IMR-90 (cell line): ENCODE results near the gene PDGFD. TPM values are rescaled to one million over a fixed set of nuclear protein-coding genes. Genes with fewer than 3 reads are reported as not detected.

Experiments used
- ATAC-seq: fragments of 200-7000 bp; cut with Tn5 transposase; 2 replicates; pipeline ENCODE4 v1.9.1; 2020; ENCODE audit warnings: low read depth, mild to moderate bottlenecking, moderate library complexity
- BruUV-seq: library from RNA; stranded (reverse); fragments of 400-500 nt; replicated peaks from 2 replicates; lab custom pipeline; 2021; lab: Mats Ljungman, UMichigan
- CTCF ChIA-PET: fragments of 300-600 bp; formaldehyde crosslinking; extraction: SDS; loops from one replicate; lab custom pipeline; 2021; ENCODE audit warnings: antibody characterized with exemption; lab: Yijun Ruan, JAX
- POLR2A ChIA-PET: fragments of 300-600 bp; sonication (Branson Sonifier 250); formaldehyde crosslinking; loops from one replicate; lab custom pipeline; 2022; ENCODE audit warnings: antibody characterized with exemption; ENCODE audit not compliant: unreplicated experiment; lab: Charles Lee
- DNase-seq: peaks from one replicate; pipeline ENCODE4 v3.0.0; 2013
- H2AFZ ChIP-seq: replicated peaks from 2 replicates; pipeline ENCODE3; 2013; ENCODE audit warnings: low read length, mild to moderate bottlenecking; ENCODE audit not compliant: poor library complexity
- H2AK5ac ChIP-seq: 2 replicates; pipeline ENCODE4 v1.6.1; 2013; ENCODE audit warnings: low read depth, low read length, inconsistent platforms
- H2AK9ac ChIP-seq: replicated peaks from 2 replicates; pipeline ENCODE3; 2013; ENCODE audit warnings: mild to moderate bottlenecking, low read depth, low read length, moderate library complexity; ENCODE audit not compliant: poor library complexity
- H2BK120ac ChIP-seq: 2 replicates; pipeline ENCODE4 v1.6.1; 2013; ENCODE audit warnings: low read depth, low read length, inconsistent platforms
- H2BK15ac ChIP-seq: 3 replicates; pipeline ENCODE4 v1.6.1; 2013; ENCODE audit warnings: low read depth, low read length, inconsistent platforms
- H2BK20ac ChIP-seq: 2 replicates; pipeline ENCODE4 v1.6.1; 2013; ENCODE audit warnings: low read depth, mild to moderate bottlenecking, inconsistent platforms, low read length, moderate library complexity
- H2BK5ac ChIP-seq: 2 replicates; pipeline ENCODE4 v1.6.1; 2013; ENCODE audit warnings: mild to moderate bottlenecking, low read depth, low read length, inconsistent platforms; ENCODE audit not compliant: poor library complexity, severe bottlenecking
- H3K14ac ChIP-seq: replicated peaks from 2 replicates; pipeline ENCODE4 v1.6.1; 2013; ENCODE audit warnings: low read depth, low read length, inconsistent platforms
- H3K18ac ChIP-seq: 2 replicates; pipeline ENCODE4 v1.6.1; 2013; ENCODE audit warnings: low read depth, low read length, control low read depth
- H3K23ac ChIP-seq: 2 replicates; pipeline ENCODE4 v1.6.1; 2013; ENCODE audit warnings: low read depth, low read length, inconsistent platforms
- H3K27ac ChIP-seq: 2 replicates; pipeline ENCODE4 v1.5.1; 2013; ENCODE audit warnings: mild to moderate bottlenecking, control low read depth, low read length; ENCODE audit not compliant: insufficient read depth
- H3K27me3 ChIP-seq: 2 replicates; pipeline ENCODE4 v1.6.1; 2013; ENCODE audit warnings: low read length; ENCODE audit not compliant: control insufficient read depth, insufficient read depth
- H3K36me3 ChIP-seq: 2 replicates; pipeline ENCODE4 v1.6.1; 2013; ENCODE audit warnings: low read length, mixed read lengths; ENCODE audit not compliant: control insufficient read depth, insufficient read depth
- H3K4ac ChIP-seq: 2 replicates; pipeline ENCODE4 v1.6.1; 2013; ENCODE audit warnings: low read depth, low read length, inconsistent platforms
- H3K4me1 ChIP-seq: 2 replicates; pipeline ENCODE4 v1.6.1; 2013; ENCODE audit warnings: low read length, mixed read lengths; ENCODE audit not compliant: control insufficient read depth, insufficient read depth
- H3K4me2 ChIP-seq: 2 replicates; pipeline ENCODE4 v1.6.1; 2013; ENCODE audit warnings: low read depth, mild to moderate bottlenecking, control low read depth, low read length, moderate library complexity
- H3K4me3 ChIP-seq: 2 replicates; pipeline ENCODE4 v1.5.1; 2013; ENCODE audit warnings: low read depth, mild to moderate bottlenecking, control low read depth, low read length, moderate library complexity; ENCODE audit not compliant: insufficient read depth
- H3K56ac ChIP-seq: 2 replicates; pipeline ENCODE4 v1.6.1; 2013; ENCODE audit warnings: low read length, inconsistent platforms; ENCODE audit not compliant: insufficient read depth; ENCODE audit errors: extremely low read depth
- H3K79me1 ChIP-seq, 2 experiments: 2 replicates each; pipeline ENCODE4 v1.6.1; 2013; ENCODE audit warnings: low read length in 2 of 2, inconsistent platforms in 1 of 2, low read depth in 1 of 2
- H3K9ac ChIP-seq: 2 replicates; pipeline ENCODE4 v1.6.1; 2013; ENCODE audit warnings: low read depth, low read length, control low read depth
- H3K9me1 ChIP-seq: 2 replicates; pipeline ENCODE4 v1.6.1; 2013; ENCODE audit warnings: low read length, inconsistent platforms; ENCODE audit not compliant: insufficient read depth
- H3K9me3 ChIP-seq: 2 replicates; pipeline ENCODE4 v1.6.1; 2013; ENCODE audit warnings: low read length; ENCODE audit not compliant: control insufficient read depth, insufficient read depth
- H4K20me1 ChIP-seq: 2 replicates; pipeline ENCODE4 v1.6.1; 2013; ENCODE audit warnings: low read length, inconsistent platforms; ENCODE audit not compliant: insufficient read depth
- H4K5ac ChIP-seq: 2 replicates; pipeline ENCODE4 v1.6.1; 2013; ENCODE audit warnings: mild to moderate bottlenecking, low read depth, low read length, control low read depth
- H4K8ac ChIP-seq, 2 experiments: 2 replicates each; pipeline ENCODE4 v1.6.1; 2013; ENCODE audit warnings: low read depth in 2 of 2, low read length in 2 of 2, control low read depth in 1 of 2, inconsistent platforms in 1 of 2
- H4K91ac ChIP-seq: 2 replicates; pipeline ENCODE4 v1.6.1; 2013; ENCODE audit warnings: low read depth, low read length, inconsistent platforms; ENCODE audit not compliant: insufficient read depth
- FOS ChIP-seq: fragments of 150-350 bp; IDR thresholded peaks from 2 replicates; pipeline ENCODE4 v1.6.1; 2016; ENCODE audit warnings: low read depth, low read length
- WGBS, 2 experiments: methylation state at CpG; one replicate each; pipeline versions ENCODE4 v1.1.5 to v1.1.7; 2013; ENCODE audit warnings: missing lambda C conversion rate in 2 of 2; ENCODE audit not compliant: insufficient read length in 1 of 2; ENCODE audit errors: extremely low coverage in 2 of 2; 5-methylcytosine and 5-hydroxymethylcytosine counted together
- dilution Hi-C: fragments of 300-500 bp; cut with HindIII; formaldehyde crosslinking; loops from one replicate; pipeline ENCODE4 v1.14.3; 2018; ENCODE audit warnings: low sequenced_read_pairs; ENCODE audit not compliant: unreplicated experiment
- in situ Hi-C: fragments of 300-500 bp; cut with MboI; formaldehyde crosslinking; loops from 3 replicates; pipeline ENCODE4 v1.14.3; 2019; ENCODE audit warnings: low sequenced_read_pairs, inconsistent platforms, mixed read lengths
- intact Hi-C: fragments of 100-400 bp; cut with micrococcal nuclease; formaldehyde crosslinking; loops from 2 replicates; pipeline ENCODE4 v1.10.0; 2022
- polyA plus RNA-seq, 3 experiments: library from polyadenylated mRNA; depleted of rRNA; stranded (reverse); fragments of >200 nt; gene quantifications; 2 replicates each; pipeline ENCODE4 v1.2.3, GENCODE V29; 2012; ENCODE audit warnings: low replicate concordance in 1 of 3
- total RNA-seq: library from RNA; depleted of rRNA; stranded (reverse); fragments of >200 nt; gene quantifications from 2 replicates; pipeline ENCODE4 v1.2.3, GENCODE V29; 2012

The PDGFD gene
- total and polyA plus RNA-seq, 2 of the 4 experiments (the other 2 are of a cell fraction), result 2.1 to 3.0 TPM

DNA sequence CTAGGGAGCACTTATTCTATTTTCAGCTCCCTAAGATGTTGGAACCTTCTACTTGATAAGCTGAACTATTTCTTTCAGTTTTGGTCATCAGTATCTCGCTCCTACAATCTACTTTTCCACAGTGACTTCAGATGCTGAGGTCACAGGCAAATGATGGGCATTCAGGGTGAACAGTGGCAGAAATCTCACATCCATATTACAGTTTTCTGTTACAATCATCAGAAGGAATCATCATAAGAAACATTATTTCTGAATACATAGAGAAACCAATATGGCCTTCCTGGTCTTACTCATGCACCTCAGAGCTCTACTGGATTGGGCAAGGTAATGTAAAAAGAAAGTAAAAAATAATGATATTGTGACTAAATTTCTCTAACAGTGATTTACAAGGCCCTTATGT, 166.9 kb downstream of the PDGFD start:
- POLR2A ChIA-PET, result no interaction called here
- Histone ChIP-seq H3K4me3 (no peak overlapping the region), H3K18ac (peak overlapping the region; percentile 23; the same call in 1 of the 2 replicates), H2BK20ac (no peak overlapping the region; the same call in 1 of the 2 replicates), H3K9me1 (peaks cover 6% of the 10 kb centered on the region), H3K23ac (no peak overlapping the region), H2AFZ (no peak overlapping the region), H3K27me3 (no peaks in the 10 kb centered on the region), H3K36me3 (no peaks in the 10 kb centered on the region), H4K8ac (no peak overlapping the region), H3K9me3 (no peaks in the 10 kb centered on the region; the same call in 1 of the 2 replicates), H4K91ac (no peak overlapping the region), H4K5ac (no peak overlapping the region), H3K4me2 (no peak overlapping the region), H3K27ac (no peak overlapping the region), H3K9ac (no peak overlapping the region), H3K79me1 (no peaks in the 10 kb centered on the region), H4K20me1 (no peaks in the 10 kb centered on the region), H2AK5ac (no peak overlapping the region), H2BK15ac (peak overlapping the region; percentile 4; the same call in 1 of the 3 replicates), H3K56ac (no peak overlapping the region), H3K4ac (no peak overlapping the region), H2BK5ac (no peak overlapping the region), H3K4me1 (peaks cover 17% of the 10 kb centered on the region), H2BK120ac (no peak overlapping the region), H3K14ac (no peak overlapping the region), H2AK9ac (no peak overlapping the region)
- in situ Hi-C loops (no loop called here), intact Hi-C loops (no loop called here), dilution Hi-C loops (no loop called here)
- BruUV-seq, result no TSS peak
- no peak for TF ChIP-seq FOS
- WGBS, 2 experiments, result no CpG with 5 or more reads among the region's 1 CpG
- no peak for DNase-seq
- no peak for ATAC-seq
- CTCF ChIA-PET, result no interaction called here
